Measurements from ENCODE around the gene OR52I1.
A peak's percentile ranks its signal among the peaks of the same experiment; 100 is the strongest.

The OR52I1 gene

GRCh38 chr11:4611986-4612385 is 18.1 kb downstream of the OR52I1 start:
- DNase-seq (ENCODE audit: low spot score) = no peak

- no peak for DNase-seq (ENCODE audit: low spot score)
Observed at GRCh38 chr11:4615856-4616444, 22.1 kb downstream of the OR52I1 start.

- no peak for DNase-seq (ENCODE audit: low spot score)
Observed at GRCh38 chr11:4619514-4619913, 25.7 kb downstream of the OR52I1 start.

GRCh38 chr11:4626207-4627099 is 32.6 kb downstream of the OR52I1 start:
- DNase-seq (ENCODE audit: low spot score) = peak; percentile 66

- DNase-seq (ENCODE audit: low spot score) = no peak
Observed at GRCh38 chr11:4636136-4636535, 42.3 kb downstream of the OR52I1 start.

GRCh38 chr11:4636962-4637661 is 43.3 kb downstream of the OR52I1 start, which contains the start of gene OR51D1:
Gene OR51D1, plus strand, starts transcription at chr11:4637477. Its CDS starts 2,314 bp downstream, at chr11:4639791.
- peak; percentile 63 for DNase-seq (ENCODE audit: low spot score)

- DNase-seq (ENCODE audit: low spot score) = no peak
Observed at GRCh38 chr11:4637662-4638047, 43.8 kb downstream of the OR52I1 start.

GRCh38 chr11:4639931-4640330 is 46.1 kb downstream of the OR52I1 start:
- no peak for DNase-seq (ENCODE audit: low spot score)

GRCh38 chr11:4641501-4641900 is 47.7 kb downstream of the OR52I1 start:
- no peak for DNase-seq (ENCODE audit: low spot score)

GRCh38 chr11:4642043-4642442 is 48.2 kb downstream of the OR52I1 start:
- no peak for DNase-seq (ENCODE audit: low spot score)

GRCh38 chr11:4643076-4643475 is 49.2 kb downstream of the OR52I1 start:
- DNase-seq (ENCODE audit: low spot score) = no peak

GRCh38 chr11:4643682-4644081 is 49.8 kb downstream of the OR52I1 start, which contains the start of gene OR51E1:
Gene OR51E1, plus strand, starts transcription at chr11:4643982. Its CDS starts 8,545 bp downstream, at chr11:4652527.
- DNase-seq (ENCODE audit: low spot score) = no peak

- no peak for DNase-seq (ENCODE audit: low spot score)
Observed at GRCh38 chr11:4644233-4644632, 50.4 kb downstream of the OR52I1 start.
